Muscle of back (tissue), 11 donors: Measurements from ENCODE around the gene TACR2. TPM values are rescaled to one million over a fixed set of nuclear protein-coding genes. Genes with fewer than 3 reads are reported as not detected.
"Not testable (repeated sequence)": the region's sequence is repeated elsewhere in the genome, so short reads cannot be mapped to it uniquely, and the experiment has no call there.

ENCODE experiments used
- DNase-seq, 3 donors: peaks; one replicate each; pipeline versions ENCODE4 v3.0.0 to v3.0.0-alpha.2; 2013
- polyA plus RNA-seq, 10 donors: library from polyadenylated mRNA; unstranded; fragments of 120-200 nt; gene quantifications; one replicate each; pipeline ENCODE4 v1.2.1, GENCODE V29; 2013; ENCODE audit not compliant: insufficient read length in 10 of 10

The TACR2 gene
- polyA plus RNA-seq, 10 donors = 0.20 to 0.84 (median 0.40) TPM

- DNase-seq = peak; percentile 84 to 94 (median 91)
These were observed 34.6 kb upstream of the TACR2 start, which contains the start of gene TSPAN15 for GRCh38 chr10:69451209-69451783. Gene TSPAN15 (plus strand): TSS chr10:69451465. CDS start chr10:69451595, 130 bp downstream.

GRCh38 chr10:69450395-69450794 is 33.7 kb upstream of the TACR2 start:
- not testable (repeated sequence) for DNase-seq

DNA sequence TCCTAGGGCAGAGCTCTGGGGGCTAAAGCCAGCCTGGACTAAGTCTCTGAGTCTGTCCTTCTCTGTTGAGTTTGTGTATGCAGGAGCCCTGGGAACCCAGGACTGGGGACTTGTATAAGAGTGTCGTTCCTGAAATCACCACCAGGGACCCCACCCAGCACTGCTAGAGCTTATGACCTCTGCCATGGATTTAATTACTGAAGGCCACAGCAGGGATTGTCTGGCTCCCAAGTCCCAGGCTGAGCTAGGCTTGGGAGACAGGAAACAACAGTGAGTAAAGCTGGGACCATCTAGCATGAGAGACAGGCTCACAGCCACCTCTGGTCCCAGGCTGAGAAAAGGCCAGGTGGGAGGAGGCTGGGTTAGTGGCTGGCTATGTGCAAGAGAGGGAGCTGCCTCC is 33.1 kb upstream of the TACR2 start:
- DNase-seq = peak in 2 of 3 donors; percentile 35 to 64

DNA sequence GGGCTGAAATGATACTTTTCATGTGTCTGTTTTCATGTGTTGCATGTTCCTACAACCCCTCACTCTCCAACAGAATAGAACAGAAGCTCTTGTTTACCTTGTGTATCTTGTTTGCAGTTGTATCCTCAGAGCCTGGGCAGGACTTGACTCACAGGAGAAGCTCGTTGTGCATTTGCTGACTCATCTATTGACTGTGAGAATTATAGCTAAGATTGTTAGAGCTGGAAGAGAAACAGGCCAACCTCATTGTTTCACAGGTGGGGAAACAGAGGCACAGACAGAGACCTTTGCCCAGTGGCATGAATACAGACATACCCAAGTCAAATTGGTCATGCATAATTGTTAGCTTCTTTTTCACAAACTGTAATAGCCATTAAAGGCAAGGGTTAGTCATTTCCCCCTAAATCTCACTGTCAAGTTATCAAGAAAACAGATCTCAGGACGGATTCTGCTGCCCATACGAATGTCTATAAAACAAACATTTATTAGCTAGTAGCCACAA is 30.0 kb upstream of the TACR2 start:
- no peak for DNase-seq

DNA sequence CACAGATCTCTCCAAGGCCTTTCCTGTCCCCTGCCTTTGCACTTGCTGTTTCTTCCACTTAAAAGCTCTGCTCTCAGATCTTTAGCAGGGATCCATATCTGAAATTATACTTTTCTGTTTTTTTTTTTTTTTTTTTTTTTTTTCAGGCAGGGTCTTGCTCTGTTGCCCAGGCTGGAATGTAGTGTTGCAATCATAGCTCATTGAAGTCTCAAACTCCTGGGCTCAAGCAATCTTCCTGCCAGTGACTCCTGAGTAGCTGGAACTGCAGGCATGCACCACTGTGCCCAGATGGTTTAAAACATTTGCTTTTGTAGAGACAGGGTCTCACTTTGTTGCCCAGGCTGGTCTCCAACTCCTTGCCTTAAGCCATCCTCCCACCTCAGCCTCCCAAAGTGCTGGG is 29.5 kb upstream of the TACR2 start:
- DNase-seq = no peak

- no peak for DNase-seq
These were observed 28.3 kb upstream of the TACR2 start for GRCh38 chr10:69445041-69445440.

- DNase-seq = no peak
These were observed 26.6 kb upstream of the TACR2 start for GRCh38 chr10:69443354-69443753.

DNA sequence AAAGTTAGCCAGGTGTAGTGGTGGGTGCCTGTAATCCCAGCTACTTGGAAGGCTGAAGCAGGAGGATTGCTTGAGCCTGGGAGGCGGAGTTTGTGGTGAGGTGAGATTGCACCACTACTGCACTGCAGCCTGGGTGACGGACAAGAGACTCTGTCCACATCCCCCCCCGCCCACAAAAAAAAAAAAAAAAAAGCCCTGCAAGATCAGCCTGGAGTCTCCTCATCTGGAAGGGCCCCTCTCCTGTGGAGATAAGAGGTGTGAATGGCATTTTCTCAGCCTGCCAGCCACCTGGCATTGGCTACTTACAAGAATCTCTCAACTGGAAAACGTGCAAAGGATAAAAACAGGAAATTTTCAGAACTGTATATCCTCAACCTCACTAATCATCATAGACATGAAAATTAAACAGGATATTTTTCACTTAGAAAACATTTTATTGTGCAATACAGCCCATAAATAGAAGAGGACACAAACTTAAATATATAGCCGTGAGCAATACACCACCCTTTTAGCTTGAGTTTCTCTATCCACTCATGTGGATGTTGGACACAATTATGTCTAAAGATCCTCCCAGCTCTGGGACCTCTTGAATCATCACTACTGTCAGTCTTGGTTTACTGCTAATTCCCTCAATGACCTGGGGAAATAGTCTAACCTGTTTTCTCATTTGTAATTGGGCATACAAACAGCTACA is 23.2 kb upstream of the TACR2 start:
- no peak for DNase-seq

DNA sequence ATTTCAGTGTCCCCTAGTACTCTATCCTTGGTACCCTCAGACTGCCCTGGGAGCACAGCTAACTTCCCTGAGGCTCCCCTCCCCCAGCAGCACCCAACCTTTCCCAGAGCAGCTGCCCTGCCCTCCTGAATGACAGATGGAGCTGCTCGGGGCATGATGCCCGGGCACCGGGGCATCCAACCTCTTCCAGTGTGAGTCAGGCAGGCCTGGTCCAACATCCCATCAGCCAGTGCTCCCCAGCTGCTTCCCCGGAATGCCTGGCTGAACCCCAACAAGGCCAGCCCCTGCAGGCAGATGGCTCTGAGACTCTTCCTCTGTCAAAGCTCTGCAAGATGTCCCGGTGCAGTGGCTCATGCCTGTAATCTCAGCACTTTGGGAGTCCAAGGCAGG is 22.6 kb upstream of the TACR2 start:
- peak; percentile 56 to 74 (median 58) for DNase-seq

GRCh38 chr10:69438536-69439349 is 22.0 kb upstream of the TACR2 start:
- peak in 1 of 3 donors; percentile 47 for DNase-seq

DNA sequence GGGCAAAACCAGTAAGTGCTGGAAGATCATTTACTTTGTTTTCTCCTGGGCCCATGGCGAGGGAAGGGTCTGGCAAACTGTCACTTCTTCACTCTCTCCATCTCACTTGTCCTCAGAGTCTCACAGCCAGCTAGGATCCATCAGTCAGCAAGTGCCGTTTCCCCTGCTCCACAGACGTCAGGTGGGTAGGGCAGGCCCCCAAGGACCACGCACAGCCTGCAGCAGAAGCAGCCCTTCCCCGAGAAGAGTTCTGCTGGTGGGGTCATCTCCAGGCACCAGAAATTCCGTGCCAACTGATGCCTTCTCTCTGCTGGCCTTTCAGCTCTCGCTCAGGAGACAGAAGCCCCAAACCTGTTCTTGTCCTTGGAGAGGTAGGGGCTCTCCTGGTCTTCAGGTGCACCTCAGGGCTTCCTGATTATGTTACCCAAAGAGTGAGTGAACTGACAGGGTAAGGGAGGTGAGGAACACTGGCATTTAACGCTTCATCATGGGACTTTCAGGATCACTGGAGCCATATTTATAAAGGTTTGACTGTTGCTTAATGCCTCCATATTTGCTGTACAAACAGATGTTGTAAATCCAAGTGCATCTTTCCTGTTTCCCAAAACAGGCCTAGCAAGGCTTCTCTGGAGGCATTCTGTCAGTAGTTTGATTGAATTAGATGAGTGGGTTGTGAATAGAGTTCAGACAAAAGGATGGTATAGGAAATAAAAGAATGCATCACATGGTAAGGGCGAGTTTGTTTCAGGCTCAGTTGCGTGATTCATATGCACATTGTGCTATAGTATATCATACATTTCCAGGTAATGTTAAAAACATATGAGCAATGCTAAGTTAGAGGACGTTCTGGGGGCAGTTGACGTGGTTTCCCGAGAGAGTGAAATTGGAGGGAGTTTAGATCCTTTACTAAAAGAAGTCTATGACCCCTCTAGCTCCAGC is 20.9 kb upstream of the TACR2 start:
- DNase-seq = no peak

- DNase-seq = peak in 2 of 3 donors; percentile 26 to 65
These were observed 19.3 kb upstream of the TACR2 start for GRCh38 chr10:69435966-69436520.

DNA sequence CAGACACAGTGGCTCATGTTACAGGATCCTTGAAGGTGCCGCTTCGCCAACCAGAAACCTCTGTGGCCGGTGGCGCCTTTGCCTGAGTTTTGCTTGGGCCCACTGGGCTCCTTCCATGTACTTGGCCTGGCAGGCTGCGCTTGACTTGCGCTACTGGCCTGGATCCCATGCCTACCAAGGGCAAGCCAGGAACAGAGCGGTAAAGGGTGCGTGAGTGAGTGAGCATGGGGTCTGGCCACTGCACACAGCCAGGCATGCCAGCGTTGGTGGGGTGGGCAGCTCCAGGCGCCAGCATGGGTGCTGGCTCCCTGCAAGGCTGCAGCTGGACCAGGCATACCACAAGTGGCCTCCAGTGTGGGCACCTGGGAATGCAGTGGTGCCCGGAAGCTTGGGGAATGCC is 18.2 kb upstream of the TACR2 start:
- DNase-seq = no peak

GRCh38 chr10:69434169-69434568 is 17.5 kb upstream of the TACR2 start:
- no peak for DNase-seq

DNA sequence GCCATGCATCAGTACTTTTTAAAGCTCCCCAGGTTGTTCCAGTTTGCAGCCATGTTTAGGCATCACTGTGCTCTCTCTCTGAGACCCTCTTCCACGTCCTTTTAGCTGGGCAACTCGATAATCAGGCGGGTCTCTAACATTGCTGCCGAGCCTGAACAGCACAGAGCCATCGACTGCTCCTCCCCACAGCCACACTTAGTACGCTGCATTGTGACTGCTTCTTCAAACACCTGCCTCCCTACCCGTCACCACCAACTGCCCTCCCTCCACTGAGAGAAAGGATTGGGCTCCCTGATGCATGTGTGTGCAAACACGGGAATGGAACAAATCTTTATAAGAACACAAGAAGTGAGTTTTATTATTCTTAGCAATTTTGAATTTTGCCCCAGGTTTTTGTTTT is 11.4 kb upstream of the TACR2 start:
- no peak for DNase-seq

GRCh38 chr10:69426376-69426727 is 9.6 kb upstream of the TACR2 start:
- DNase-seq = no peak

DNA sequence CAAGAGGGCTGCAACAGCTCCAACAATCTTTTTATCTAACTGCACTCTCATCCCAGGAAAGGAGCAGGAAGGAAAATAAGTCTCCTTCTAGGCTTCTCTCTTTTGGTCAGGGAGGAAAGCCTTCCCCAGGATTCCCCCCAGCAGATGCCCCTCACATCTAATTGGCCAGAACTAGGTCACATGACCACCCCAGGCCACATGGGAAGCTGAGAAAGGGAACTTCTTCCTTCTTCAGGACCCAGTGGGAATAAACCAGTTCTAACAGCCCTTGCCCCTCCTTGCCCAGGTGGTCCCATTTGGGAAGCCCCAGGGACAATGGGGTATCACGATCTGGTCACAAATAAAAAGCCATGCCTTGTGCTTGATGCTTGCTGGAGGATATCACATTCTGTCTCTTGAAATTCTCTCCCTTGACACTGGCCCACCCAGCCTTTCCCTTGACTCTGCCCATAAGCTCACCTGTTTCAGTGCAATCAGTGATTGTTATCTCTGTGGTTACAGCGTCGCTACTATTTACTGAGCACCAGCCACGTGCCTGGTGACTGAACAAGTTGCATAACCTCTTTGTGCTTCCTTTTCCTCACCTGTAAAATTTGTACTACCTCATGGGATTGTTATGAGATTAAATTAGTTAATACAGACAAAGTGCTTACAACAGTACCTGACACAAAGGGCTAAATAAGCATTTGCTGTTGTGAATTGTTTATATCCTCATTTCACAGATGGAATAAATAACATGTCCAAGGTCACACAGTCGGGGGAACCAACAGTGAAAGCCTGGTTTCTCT is 9.0 kb upstream of the TACR2 start:
- no peak for DNase-seq

GRCh38 chr10:69425041-69425440 is 8.3 kb upstream of the TACR2 start:
- no peak for DNase-seq

DNA sequence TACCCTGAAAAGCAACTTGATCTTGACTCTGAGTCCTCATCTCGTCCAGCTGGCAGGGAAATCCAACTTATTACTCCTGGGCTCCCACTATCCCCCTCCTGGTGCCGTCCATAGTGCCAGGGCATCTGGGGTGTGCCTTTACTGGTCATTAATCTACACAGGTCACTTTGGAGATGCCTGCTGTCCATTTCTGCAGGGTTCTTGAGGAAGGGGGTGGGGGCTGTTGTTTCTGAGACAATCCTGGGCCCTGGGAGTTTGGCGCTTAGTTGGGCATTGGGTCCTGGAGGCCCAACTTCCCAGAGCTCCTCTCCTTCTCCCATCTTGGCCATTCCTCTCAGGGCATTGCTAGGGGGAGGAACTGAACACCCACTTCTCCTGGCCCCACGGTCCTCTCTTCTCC is 6.0 kb upstream of the TACR2 start:
- DNase-seq = no peak

- DNase-seq = no peak
These were observed 5.0 kb upstream of the TACR2 start for GRCh38 chr10:69421611-69422308.
